ENCODE data around the gene PPM1F. TPM values are rescaled to one million over a fixed set of nuclear protein-coding genes. Genes with fewer than 3 reads are reported as not detected.

PPM1F gene
- total RNA-seq, 1 donor from 2014 or later, result 35.6 TPM

DNA sequence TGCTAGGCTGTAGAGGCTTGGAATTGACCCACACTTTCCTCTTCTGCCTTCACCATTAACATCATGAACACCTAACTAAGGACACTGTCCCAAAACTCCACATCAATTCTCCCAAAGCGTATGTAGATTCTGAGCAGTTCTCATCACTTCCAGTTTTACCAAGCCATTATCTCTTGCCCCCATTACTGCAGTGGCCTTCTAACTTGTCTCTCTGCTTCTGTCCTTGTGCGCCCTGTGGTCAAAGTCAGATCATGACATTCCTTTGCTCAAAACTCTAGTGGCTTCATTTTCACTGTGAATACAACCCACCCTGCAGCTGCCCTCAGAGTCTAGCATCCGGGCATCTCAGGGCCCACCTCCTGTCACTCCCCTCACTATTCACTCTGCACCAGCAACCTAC, 43.0 kb upstream of the PPM1F start:
- no peaks in the 10 kb centered on the region for H3K4me1 ChIP-seq
- H3K4me3 ChIP-seq, result no peak overlapping the region
- no peak for DNase-seq (ENCODE audit: extremely low spot score in 2 of 2)
- H3K36me3 ChIP-seq, result no peaks in the 10 kb centered on the region
- no peak overlapping the region for H3K27ac ChIP-seq
- H3K27me3 ChIP-seq, result no peaks in the 10 kb centered on the region
- intact Hi-C loops (cut with DNase I), result no loop called here
- no peaks in the 10 kb centered on the region for H3K9me3 ChIP-seq
- TF ChIP-seq POLR2AphosphoS5 (IDR thresholded peaks at IDR 0.05; ENCODE audit: insufficient read depth in 1 of 2, low read depth in 1 of 2) (no peak), POLR2A (IDR thresholded peaks at IDR 0.05) (no peak)
- TF ChIP-seq, protein P1, sequence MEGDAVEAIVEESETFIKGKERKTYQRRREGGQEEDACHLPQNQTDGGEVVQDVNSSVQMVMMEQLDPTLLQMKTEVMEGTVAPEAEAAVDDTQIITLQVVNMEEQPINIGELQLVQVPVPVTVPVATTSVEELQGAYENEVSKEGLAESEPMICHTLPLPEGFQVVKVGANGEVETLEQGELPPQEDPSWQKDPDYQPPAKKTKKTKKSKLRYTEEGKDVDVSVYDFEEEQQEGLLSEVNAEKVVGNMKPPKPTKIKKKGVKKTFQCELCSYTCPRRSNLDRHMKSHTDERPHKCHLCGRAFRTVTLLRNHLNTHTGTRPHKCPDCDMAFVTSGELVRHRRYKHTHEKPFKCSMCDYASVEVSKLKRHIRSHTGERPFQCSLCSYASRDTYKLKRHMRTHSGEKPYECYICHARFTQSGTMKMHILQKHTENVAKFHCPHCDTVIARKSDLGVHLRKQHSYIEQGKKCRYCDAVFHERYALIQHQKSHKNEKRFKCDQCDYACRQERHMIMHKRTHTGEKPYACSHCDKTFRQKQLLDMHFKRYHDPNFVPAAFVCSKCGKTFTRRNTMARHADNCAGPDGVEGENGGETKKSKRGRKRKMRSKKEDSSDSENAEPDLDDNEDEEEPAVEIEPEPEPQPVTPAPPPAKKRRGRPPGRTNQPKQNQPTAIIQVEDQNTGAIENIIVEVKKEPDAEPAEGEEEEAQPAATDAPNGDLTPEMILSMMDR (IDR thresholded peaks at IDR 0.05), result no peak

DNA sequence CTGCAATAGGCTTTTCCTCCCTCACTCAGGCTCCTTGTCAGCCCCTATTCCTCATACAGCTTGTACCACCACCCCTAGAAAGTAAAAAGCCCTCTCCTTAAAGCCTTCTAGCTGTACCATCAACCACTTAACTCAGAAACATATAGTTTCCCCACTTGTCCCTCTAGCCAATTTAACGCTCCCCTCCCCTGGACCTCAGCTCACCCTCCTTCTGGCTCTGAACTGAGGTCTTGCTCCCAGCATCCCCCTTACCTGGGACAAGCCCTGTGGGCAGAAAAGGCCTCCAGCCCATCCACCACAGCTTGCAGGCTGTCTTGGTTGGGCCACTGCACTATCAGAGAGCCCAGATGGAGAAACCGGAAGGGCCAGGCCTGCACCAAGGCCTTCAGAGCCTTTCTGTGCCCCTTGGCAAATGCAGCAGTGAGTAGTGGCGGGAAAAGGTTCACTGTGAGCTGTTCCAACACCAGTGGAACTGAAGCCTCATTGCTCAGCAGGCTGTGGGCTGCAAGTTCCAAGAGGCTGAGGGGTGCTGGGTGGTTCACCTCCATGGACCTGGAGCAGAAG, 42.3 kb upstream of the PPM1F start:
- Histone ChIP-seq H3K27me3 (no peaks in the 10 kb centered on the region), H3K9me3 (no peaks in the 10 kb centered on the region), H3K4me1 (no peaks in the 10 kb centered on the region), H3K27ac (no peak overlapping the region), H3K36me3 (no peaks in the 10 kb centered on the region), H3K4me3 (no peak overlapping the region)
- TF ChIP-seq POLR2AphosphoS5 (IDR thresholded peaks at IDR 0.05; ENCODE audit: insufficient read depth in 1 of 2, low read depth in 1 of 2), result no peak
- TF ChIP-seq, protein P1 (IDR thresholded peaks at IDR 0.05), result no peak
- TF ChIP-seq POLR2A (IDR thresholded peaks at IDR 0.05), result no peak
- no peak for DNase-seq (ENCODE audit: extremely low spot score in 2 of 2)
- intact Hi-C loops (cut with DNase I), result no loop called here

DNA sequence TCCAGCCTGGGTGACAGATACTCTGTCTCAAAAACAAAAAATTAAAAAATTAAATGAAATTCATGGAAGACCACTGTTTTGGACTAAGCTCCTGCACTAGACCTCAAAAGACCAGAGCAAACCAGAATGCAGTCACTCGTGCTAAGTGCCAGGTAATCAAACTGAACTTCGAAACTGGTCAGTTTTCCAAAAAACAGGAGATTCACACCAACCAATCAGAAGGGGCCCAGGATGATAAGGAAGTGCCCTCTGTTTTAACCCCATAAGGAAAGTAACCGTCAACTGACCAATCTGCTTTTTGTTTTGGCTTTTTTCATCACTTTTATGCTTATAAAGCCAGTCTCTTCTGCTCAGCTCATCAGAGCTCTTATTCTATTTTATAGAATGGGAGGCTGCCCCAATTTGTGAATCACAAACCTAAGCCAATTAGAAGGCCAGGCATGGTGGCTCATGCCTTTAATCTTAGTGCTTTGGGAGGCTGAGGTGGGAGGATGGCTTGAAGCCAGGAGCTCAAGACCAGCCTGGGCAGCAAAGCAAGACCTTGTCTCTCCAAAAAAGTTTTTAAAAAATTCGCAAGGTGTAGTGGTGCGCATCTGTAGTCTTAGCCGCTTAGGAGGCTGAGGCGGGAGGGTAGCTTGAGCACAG, 40.1 kb upstream of the PPM1F start:
- no peak overlapping the region for H3K4me3 ChIP-seq
- TF ChIP-seq POLR2A (IDR thresholded peaks at IDR 0.05) (no peak), POLR2AphosphoS5 (IDR thresholded peaks at IDR 0.05; ENCODE audit: insufficient read depth in 1 of 2, low read depth in 1 of 2) (no peak)
- TF ChIP-seq, protein P1 (IDR thresholded peaks at IDR 0.05), result no peak
- intact Hi-C loops (cut with DNase I), result no loop called here
- H3K9me3 ChIP-seq, result no peaks in the 10 kb centered on the region
- no peaks in the 10 kb centered on the region for H3K27me3 ChIP-seq
- no peaks in the 10 kb centered on the region for H3K4me1 ChIP-seq
- H3K27ac ChIP-seq, result no peak overlapping the region
- H3K36me3 ChIP-seq, result no peaks in the 10 kb centered on the region
- no peak for DNase-seq (ENCODE audit: extremely low spot score in 2 of 2)

DNA sequence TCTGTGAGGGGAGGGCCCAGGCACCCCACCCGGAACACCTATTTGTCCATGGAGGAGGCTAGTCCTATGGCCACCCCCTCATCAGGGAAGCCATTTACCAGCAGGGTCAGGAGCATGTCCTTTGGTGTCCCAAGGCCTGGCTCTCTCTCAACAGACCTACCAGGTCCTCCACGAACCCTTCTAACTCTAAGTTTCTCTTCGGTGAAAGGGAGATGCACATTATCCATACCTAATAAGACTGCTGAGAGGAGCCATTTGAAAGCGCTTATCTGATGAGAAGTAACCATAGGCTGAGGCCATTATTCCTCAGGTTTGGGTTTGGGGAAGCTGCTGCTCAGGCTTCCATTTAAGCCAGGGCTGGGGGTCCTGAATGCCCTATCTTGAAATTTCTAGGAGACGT, 39.1 kb upstream of the PPM1F start:
- intact Hi-C loops (cut with DNase I), result no loop called here
- no peak overlapping the region for H3K4me3 ChIP-seq
- no peaks in the 10 kb centered on the region for H3K36me3 ChIP-seq
- no peak for DNase-seq (ENCODE audit: extremely low spot score in 2 of 2)
- H3K4me1 ChIP-seq, result no peaks in the 10 kb centered on the region
- TF ChIP-seq, protein P1 (IDR thresholded peaks at IDR 0.05), result no peak
- H3K27me3 ChIP-seq, result no peaks in the 10 kb centered on the region
- H3K9me3 ChIP-seq, result no peaks in the 10 kb centered on the region
- no peak overlapping the region for H3K27ac ChIP-seq

DNA sequence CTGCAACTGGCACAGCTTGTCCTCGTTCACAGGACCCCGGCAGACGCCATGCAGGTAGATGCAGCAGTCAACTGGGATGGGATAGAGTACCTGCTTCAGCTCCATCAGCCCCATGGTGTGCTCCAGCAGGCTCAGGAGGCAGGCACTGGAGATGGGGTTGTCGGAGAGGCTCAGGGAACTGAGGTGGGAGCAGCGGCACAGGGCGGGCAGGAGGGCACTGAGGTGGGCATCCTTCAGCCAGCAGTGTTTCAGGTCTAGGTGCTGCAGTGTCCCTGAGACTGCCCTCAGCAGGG, 38.6 kb upstream of the PPM1F start:
- Histone ChIP-seq H3K27ac (no peak overlapping the region), H3K9me3 (no peaks in the 10 kb centered on the region), H3K4me3 (no peak overlapping the region), H3K4me1 (no peaks in the 10 kb centered on the region), H3K36me3 (no peaks in the 10 kb centered on the region), H3K27me3 (no peaks in the 10 kb centered on the region)
- intact Hi-C loops (cut with DNase I), result no loop called here
- TF ChIP-seq, protein P1 (IDR thresholded peaks at IDR 0.05), result no peak
- TF ChIP-seq POLR2AphosphoS5 (IDR thresholded peaks at IDR 0.05; ENCODE audit: insufficient read depth in 1 of 2, low read depth in 1 of 2), result no peak
- no peak for TF ChIP-seq POLR2A (IDR thresholded peaks at IDR 0.05)
- DNase-seq (ENCODE audit: extremely low spot score in 2 of 2), result no peak
